ENCODE results near the gene SLC44A2.

SLC44A2 gene

DNA sequence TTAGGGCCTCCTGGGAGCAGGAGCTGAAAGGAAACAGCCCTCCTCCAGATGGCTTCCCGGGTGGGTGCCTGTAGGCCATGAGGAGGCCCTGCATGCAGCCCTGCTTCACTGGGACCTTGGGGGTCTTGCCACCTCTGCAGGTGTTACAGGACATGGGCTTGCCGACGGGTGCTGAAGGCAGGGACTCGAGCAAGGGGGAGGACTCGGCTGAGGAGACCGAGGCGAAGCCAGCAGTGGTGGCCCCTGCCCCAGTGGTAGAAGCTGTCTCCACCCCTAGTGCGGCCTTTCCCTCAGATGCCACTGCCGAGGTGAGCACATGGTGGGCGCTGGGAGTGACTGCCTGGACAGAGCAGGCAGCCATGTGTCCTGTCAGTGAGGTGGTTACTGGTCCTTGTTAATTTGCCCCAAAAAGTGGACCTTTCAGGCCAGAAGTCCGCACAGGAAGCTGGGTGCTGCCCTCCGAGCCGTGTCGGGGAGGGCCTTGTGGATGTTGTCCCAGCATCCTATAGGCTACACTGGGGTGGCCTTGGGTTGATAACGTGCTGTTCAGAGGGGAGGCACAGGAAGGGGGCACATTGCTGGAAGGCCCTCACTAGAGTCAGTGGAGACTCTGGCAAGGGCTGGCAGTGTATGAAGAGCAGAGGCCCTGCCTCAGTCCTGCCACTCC, 57.2 kb downstream of the SLC44A2 start:
- DNase-seq (ENCODE audit: low read depth in 2 of 2) = no peak

DNA sequence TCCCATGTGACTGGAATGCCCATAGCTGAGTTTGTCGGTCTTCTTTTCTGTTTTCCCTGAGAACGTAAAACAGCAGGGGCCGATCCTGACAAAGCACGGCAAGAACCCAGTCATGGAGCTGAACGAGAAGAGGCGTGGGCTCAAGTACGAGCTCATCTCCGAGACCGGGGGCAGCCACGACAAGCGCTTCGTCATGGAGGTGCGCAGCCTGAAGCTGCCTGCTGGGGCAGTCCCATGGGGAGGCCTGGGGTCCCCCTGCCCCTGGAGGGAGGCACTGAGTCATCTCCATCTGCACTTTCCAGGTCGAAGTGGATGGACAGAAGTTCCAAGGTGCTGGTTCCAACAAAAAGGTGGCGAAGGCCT, 57.7 kb downstream of the SLC44A2 start:
- no peak for DNase-seq (ENCODE audit: low read depth in 2 of 2)

DNA sequence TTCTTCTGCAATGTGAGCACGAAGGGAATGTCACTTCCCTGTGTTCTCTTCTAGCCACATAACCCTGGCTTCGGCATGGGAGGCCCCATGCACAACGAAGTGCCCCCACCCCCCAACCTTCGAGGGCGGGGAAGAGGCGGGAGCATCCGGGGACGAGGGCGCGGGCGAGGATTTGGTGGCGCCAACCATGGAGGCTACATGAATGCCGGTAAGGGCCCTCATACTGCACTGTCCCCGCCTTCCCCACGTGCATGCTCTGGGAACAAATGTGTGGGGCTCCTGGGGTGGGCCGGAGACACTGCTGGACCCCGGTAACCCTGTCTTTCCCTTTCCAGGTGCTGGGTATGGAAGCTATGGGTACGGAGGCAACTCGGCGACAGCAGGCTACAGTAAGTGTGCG, 58.2 kb downstream of the SLC44A2 start:
- DNase-seq (ENCODE audit: low read depth in 2 of 2) = no peak

- DNase-seq (ENCODE audit: low read depth in 2 of 2) = no peak
Measured at GRCh38 chr19:10685210-10685609, 59.9 kb downstream of the SLC44A2 start.

GRCh38 chr19:10686193-10686592, 60.8 kb downstream of the SLC44A2 start:
- no peak for DNase-seq (ENCODE audit: low read depth in 2 of 2)

DNA sequence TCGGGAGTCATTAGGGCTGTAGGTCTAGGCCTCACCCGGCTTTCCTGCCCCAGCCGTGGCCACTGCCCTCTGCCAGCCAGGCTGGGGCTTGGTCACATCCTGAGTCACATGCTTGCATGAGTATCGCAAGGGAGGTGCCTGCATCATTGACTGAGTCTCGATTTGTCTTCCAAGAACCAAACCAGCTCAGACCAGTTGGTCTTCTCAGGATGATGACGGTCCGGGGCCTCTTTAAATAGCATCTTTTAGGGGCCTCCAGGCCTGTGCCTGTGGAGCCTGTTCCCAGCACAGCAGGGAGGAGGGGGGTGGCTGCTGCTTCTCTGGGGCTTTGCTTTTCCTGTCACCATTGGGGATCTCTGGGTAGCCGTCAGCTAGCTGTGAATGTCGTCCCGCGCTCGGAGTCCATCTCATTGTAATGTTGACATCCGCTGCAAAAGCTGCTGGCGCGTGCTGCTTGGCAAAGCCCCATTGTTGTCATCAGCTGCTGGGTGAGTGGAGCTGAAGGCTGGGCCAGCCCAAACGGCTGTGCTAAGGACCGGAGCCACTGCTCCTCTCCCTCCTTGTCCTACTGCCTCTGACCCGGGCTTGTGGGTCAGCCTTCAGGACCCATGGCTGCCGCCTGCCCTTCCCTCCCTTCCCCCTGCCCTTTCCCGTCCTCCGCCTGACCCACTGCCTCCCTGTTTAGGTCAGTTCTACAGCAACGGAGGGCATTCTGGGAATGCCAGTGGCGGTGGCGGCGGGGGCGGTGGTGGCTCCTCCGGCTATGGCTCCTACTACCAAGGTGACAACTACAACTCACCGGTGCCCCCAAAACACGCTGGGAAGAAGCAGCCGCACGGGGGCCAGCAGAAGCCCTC, 61.5 kb downstream of the SLC44A2 start:
- no peak for DNase-seq (ENCODE audit: low read depth in 2 of 2)

- DNase-seq (ENCODE audit: low read depth in 2 of 2) = no peak
Measured at GRCh38 chr19:10687518-10688288, 62.4 kb downstream of the SLC44A2 start.

GRCh38 chr19:10688545-10689280, 63.4 kb downstream of the SLC44A2 start:
- no peak for DNase-seq (ENCODE audit: low read depth in 2 of 2)

DNA sequence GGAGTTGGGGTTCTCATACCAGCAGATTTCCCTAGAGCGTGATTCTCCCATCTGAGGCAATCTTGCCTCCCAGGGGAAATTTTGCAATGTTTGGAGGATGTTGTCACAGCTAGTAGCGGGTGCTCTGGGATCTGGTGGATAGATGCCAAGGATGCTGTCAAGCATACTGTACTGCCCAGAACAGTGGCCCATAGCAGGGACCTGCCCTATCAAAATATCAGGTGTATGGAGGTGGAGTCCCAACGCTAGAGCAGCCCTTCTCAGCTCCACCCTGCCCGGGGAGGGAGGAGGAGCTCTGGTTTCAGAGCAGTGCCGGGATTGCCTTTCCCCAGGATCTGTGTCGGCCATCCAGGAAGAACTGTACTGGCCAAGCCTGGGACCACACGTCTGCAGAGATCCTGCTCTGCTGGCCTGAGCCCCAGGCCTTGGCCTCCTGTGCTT, 65.0 kb downstream of the SLC44A2 start:
- no peak for DNase-seq (ENCODE audit: low read depth in 2 of 2)

DNA sequence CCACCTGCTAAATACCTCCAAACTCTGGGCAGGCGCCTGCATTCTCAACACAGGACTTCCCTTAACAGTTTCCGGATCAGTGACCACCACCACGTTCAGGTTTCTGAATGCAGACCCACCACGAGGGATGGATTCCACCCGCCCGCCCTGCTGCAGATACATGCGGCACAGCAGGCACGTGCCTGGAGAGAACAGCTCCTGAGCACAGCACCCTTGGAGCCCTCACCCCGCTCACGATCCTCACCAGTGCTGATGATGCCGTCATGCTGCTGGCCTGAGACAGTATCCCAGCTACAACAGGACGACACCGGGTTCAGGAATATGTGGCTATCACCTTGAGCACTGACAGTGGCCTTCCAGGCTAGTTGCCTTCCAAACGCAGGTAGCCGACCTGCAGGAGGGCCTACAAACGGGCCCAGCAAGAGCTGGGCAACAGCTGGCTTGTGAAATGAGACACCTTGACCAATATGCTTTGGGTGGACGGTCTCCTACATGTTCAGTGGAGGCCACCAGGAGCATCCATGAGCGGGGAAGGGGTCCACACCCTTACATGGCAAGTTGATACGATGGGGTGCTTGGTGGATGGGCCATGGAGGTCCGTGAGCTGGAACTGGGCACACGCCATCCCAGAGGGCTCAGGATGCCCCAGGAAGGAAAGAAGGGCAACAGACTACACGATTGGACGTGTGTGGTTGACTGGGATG, 66.0 kb downstream of the SLC44A2 start:
- DNase-seq (ENCODE audit: low read depth in 2 of 2) = no peak

DNA sequence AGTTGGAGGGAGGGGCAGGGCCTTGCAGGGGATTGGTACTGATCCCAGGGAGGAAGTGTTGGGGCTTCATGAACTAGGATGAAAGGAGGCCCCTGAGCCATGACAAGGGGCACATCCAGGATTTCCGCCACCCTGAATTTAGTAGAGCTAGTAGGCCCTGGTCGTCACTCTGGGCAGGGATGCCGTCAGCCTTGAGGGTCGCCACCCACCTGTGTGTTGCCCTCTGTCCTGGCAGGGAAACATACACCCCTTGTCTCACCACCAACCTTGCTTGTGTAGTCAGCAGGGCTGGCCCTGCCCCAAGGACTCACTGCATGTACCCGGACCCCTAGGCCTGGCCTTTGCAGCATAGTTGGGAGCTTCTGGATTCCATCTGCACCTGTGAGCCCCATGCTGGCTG, 66.5 kb downstream of the SLC44A2 start:
- DNase-seq (ENCODE audit: low read depth in 2 of 2) = no peak

GRCh38 chr19:10692673-10693264, 67.4 kb downstream of the SLC44A2 start:
- DNase-seq (ENCODE audit: low read depth in 2 of 2) = no peak

All from stimulated activated CD8-positive, alpha-beta memory T cell treated with anti-CD3 and anti-CD28 coated beads, Interleukin-15, amount 100 ng/mL, for 48 hours (primary cell).